ENCODE measurements around the gene KBTBD4.

KBTBD4 gene

DNA sequence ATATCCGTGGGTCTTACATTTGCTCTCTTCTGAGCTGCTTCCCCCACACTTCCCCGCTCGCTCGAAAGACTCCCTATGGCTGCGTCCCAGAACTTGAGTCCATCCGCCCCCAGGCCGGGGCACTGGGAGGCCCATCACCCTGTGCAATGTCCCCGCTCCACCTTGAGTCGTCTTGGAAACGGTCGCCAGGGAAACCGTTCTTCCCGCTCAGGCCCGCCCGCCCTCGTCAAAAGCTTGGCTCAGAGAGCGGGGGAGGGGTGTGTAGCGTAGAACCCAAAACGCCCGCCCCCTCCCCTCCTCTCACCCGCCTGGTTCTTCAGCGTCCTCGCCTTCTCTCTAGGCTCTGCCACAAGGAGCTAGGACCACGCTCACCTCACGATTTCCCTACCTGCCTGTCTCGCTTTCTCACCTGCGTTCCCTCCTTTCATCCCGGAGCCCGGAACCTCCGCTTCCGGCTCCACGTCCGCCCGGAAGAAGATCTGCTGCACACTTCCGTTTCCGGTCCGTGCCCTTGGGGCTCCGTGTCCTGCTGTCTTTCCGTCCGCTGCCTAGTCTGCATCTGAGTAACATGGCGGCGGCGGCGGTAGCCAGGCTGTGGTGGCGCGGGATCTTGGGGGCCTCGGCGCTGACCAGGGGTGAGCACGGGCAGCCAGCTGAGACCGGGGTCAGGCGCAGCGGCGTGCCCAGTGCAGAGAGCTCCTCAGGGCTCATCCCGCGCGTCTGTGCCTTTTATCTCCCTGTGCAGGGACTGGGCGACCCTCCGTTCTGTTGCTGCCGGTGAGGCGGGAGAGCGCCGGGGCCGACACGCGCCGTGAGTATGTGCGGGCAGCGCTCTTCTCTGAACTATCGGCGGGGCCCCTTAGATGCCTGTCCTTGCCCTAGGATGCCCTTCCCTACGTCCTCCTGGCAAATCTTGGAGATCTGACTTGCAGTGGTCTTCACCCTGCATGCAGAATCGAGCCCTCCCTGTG, at the start of gene KBTBD4, which contains the start of gene NDUFS3:
TSS of gene KBTBD4 (minus strand) at position 447 of the 971 bp plus-strand sequence. CDS start at position 428, 19 bp downstream.
TSS of gene NDUFS3 (plus strand) at position 551 of the 971 bp plus-strand sequence. CDS start at position 569, 18 bp downstream.
- DNase-seq (ENCODE audit: low read depth), result peak; percentile 78
- peak within 1 kb of the TSS; percentile 97 for H3K4me3 ChIP-seq (ENCODE audit: low read depth, low read length)
- TF ChIP-seq CTCF (IDR thresholded peaks at IDR 0.05; ENCODE audit: control insufficient read depth, extremely low read depth, insufficient read depth), result no peak

DNA sequence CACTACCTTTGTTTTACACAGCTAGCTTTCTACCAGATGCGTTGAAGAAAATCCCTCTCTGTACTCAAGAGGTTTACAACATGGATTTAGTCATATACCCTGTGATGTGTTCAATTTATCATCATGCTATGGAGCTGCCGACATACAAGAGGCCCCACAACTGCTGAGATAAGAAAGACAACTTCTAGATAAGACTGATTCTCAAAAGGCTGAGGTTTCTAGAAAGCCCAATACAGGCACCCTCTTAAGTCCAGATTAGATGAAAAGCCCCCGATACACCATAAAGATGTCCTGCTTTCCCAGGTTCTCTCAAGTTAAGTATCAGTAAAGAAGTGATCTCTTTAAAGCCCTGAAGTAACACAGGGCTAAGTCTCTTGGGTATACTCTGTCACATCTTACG, 49.3 kb upstream of the KBTBD4 start:
- DNase-seq (ENCODE audit: low read depth), result no peak
- TF ChIP-seq CTCF (IDR thresholded peaks at IDR 0.05; ENCODE audit: control insufficient read depth, extremely low read depth, insufficient read depth), result no peak

GRCh38 chr11:47626234-47626633, 47.5 kb upstream of the KBTBD4 start:
- DNase-seq (ENCODE audit: low read depth), result no peak
- TF ChIP-seq CTCF (IDR thresholded peaks at IDR 0.05; ENCODE audit: control insufficient read depth, extremely low read depth, insufficient read depth), result no peak

More for the DNA sequence above, 49.3 kb upstream of the KBTBD4 start:
- no peak overlapping the region for H3K4me3 ChIP-seq (ENCODE audit: low read depth, low read length)

DNA sequence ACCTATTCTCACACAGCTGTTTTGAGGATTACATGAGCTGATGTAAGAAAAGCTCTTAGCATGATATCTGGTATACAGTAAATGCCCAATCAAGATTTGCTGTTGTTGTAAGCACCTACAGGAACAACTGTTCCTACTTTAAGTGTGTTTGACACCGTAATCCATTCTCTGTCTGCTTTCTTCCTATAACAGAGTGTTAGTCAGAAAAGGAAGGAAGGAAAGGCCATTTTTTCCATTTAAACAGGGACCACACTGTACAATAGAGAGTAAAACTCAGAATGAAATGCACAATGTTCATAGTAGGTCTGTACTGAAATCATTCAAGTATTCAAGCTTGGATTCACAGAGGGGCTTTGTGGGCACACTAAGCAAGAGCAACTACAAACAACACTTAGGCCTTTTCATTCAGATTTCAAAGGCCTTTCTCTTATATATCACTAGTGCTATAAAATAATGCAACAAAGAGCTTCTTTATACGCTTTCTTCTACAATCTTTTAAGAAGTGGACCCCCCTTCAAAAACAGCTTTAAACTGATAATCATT, 42.1 kb upstream of the KBTBD4 start:
- no peak overlapping the region for H3K4me3 ChIP-seq (ENCODE audit: low read depth, low read length)
- no peak for DNase-seq (ENCODE audit: low read depth)
- no peak for TF ChIP-seq CTCF (IDR thresholded peaks at IDR 0.05; ENCODE audit: control insufficient read depth, extremely low read depth, insufficient read depth)

More at GRCh38 chr11:47626234-47626633, 47.5 kb upstream of the KBTBD4 start:
- no peak overlapping the region for H3K4me3 ChIP-seq (ENCODE audit: low read depth, low read length)

DNA sequence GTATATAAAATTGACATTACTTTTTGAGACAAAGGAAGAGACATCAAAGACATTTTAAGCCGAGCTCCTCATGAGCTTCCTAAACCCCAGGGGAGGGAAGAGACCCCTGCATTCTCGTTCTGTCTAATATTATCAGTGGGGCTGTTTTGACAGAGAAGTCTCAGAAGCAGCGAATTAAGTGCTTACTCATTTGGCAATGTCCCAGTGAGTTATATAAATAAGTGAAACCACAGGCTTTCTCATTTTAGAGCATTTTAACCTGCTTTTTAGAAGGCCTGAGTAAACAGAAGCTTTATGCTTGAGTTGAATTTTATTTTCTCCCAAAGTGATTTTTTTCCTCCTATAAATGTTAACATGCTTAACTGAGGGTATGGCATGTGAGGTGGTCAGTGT, 38.6 kb upstream of the KBTBD4 start:
- no peak for DNase-seq (ENCODE audit: low read depth)
- H3K4me3 ChIP-seq (ENCODE audit: low read depth, low read length), result no peak overlapping the region
- no peak for TF ChIP-seq CTCF (IDR thresholded peaks at IDR 0.05; ENCODE audit: control insufficient read depth, extremely low read depth, insufficient read depth)

GRCh38 chr11:47616726-47617416, 38.1 kb upstream of the KBTBD4 start:
- no peak for DNase-seq (ENCODE audit: low read depth)
- H3K4me3 ChIP-seq (ENCODE audit: low read depth, low read length), result no peak overlapping the region
- peak; percentile 34 for TF ChIP-seq CTCF (IDR thresholded peaks at IDR 0.05; ENCODE audit: control insufficient read depth, extremely low read depth, insufficient read depth)
